ENCODE measurements around the gene CLMN. TPM values are rescaled to one million over a fixed set of nuclear protein-coding genes. Genes with fewer than 3 reads are reported as not detected.

CLMN gene
- total RNA-seq, 1 donor from 2014 or later = 9.6 TPM

GRCh38 chr14:95341115-95341514 is 21.4 kb upstream of the CLMN start:
- ATAC-seq = no peak

GRCh38 chr14:95340201-95340697 is 20.5 kb upstream of the CLMN start:
- peak; percentile 72 for ATAC-seq

GRCh38 chr14:95339301-95339865 is 19.7 kb upstream of the CLMN start:
- ATAC-seq = peak; percentile 31

- ATAC-seq = no peak
These were observed 18.7 kb upstream of the CLMN start for GRCh38 chr14:95338436-95338835.

GRCh38 chr14:95337041-95337595 is 17.4 kb upstream of the CLMN start:
- ATAC-seq = no peak

- no peak for ATAC-seq
These were observed 16.6 kb upstream of the CLMN start for GRCh38 chr14:95336192-95336760.

GRCh38 chr14:95335071-95335470 is 15.4 kb upstream of the CLMN start:
- ATAC-seq = no peak

- ATAC-seq = no peak
These were observed 14.3 kb upstream of the CLMN start for GRCh38 chr14:95334044-95334443.

- ATAC-seq = no peak
These were observed 12.9 kb upstream of the CLMN start for GRCh38 chr14:95332641-95333040.

- ATAC-seq = no peak
These were observed 12.2 kb upstream of the CLMN start for GRCh38 chr14:95331708-95332408.

GRCh38 chr14:95330591-95331370 is 11.1 kb upstream of the CLMN start:
- no peak for ATAC-seq

GRCh38 chr14:95329941-95330340 is 10.2 kb upstream of the CLMN start:
- no peak for ATAC-seq

- ATAC-seq = no peak
These were observed 9.2 kb upstream of the CLMN start for GRCh38 chr14:95328729-95329503.

- ATAC-seq = peak; percentile 20
These were observed 8.1 kb upstream of the CLMN start for GRCh38 chr14:95327558-95328374.

- ATAC-seq = peak; percentile 80
These were observed 7.3 kb upstream of the CLMN start for GRCh38 chr14:95326987-95327386.

GRCh38 chr14:95323917-95324316 is 4.2 kb upstream of the CLMN start:
- ATAC-seq = no peak

- ATAC-seq = no peak
These were observed 3.7 kb upstream of the CLMN start for GRCh38 chr14:95323361-95323760.

GRCh38 chr14:95322651-95323050 is 2.9 kb upstream of the CLMN start:
- ATAC-seq = peak; percentile 55

GRCh38 chr14:95321693-95322455 is 2.2 kb upstream of the CLMN start:
- ATAC-seq = no peak

- no peak for ATAC-seq
These were observed 1.4 kb upstream of the CLMN start for GRCh38 chr14:95320955-95321600.
